B cell (primary cell): ENCODE results near the gene SH3GL3. TPM values are rescaled to one million over a fixed set of nuclear protein-coding genes. Genes with fewer than 3 reads are reported as not detected.

Experiments used
- ATAC-seq: fragments of 200-7000 bp; cut with Tn5 transposase; one replicate; pipeline ENCODE4 v1.10.0; 2021; ENCODE audit warnings: low read depth, mild to moderate bottlenecking, moderate number of reproducible peaks, moderate library complexity
- CTCF ChIA-PET: fragments of 350-600 bp; sonication (Branson Sonifier 250); formaldehyde crosslinking; loops from one replicate; lab custom pipeline; 2021; ENCODE audit warnings: antibody characterized with exemption, inconsistent platforms; lab: Charles Lee
- POLR2A ChIA-PET: fragments of 350-600 bp; sonication (Branson Sonifier 250); formaldehyde crosslinking; loops from one replicate; lab custom pipeline; 2021; ENCODE audit warnings: antibody characterized with exemption; lab: Charles Lee
- DNase-seq: peaks from one replicate; pipeline ENCODE4 v3.0.0; 2013
- H2AFZ ChIP-seq: 2 replicates; pipeline ENCODE4 v1.6.1; 2012; ENCODE audit warnings: mild to moderate bottlenecking, low read depth, low read length; ENCODE audit not compliant: insufficient read depth, poor library complexity, severe bottlenecking
- H3K27ac ChIP-seq, 2 donors: 1 replicate in 1 of 2; 2 replicates in 1 of 2; pipeline ENCODE4 v1.5.1; 2012 to 2013; ENCODE audit warnings: low read length in 2 of 2, mild to moderate bottlenecking in 2 of 2, moderate library complexity in 1 of 2
- H3K27me3 ChIP-seq, 4 experiments: fragments of 200-600 bp in 1 of 4; sonication (generic) in 1 of 4; replicated peaks in 1 of 4; 1 replicate in 2 of 4; 2 replicates in 2 of 4; pipeline versions ENCODE4 v1.6.1 to v1.7.0; 2013 to 2016; ENCODE audit warnings: low read length in 3 of 4, mild to moderate bottlenecking in 2 of 4, mixed read lengths in 1 of 4, moderate library complexity in 1 of 4; ENCODE audit not compliant: insufficient read depth in 4 of 4, control insufficient read depth in 3 of 4; ENCODE audit errors: control extremely low read depth in 1 of 4
- H3K36me3 ChIP-seq, 2 experiments: replicated peaks in 1 of 2; 1 replicate in 1 of 2; 2 replicates in 1 of 2; pipeline versions ENCODE4 v1.6.1 to v1.7.1; 2013; ENCODE audit warnings: low read length in 1 of 2; ENCODE audit not compliant: insufficient read depth in 2 of 2, control insufficient read depth in 1 of 2; ENCODE audit errors: control extremely low read depth in 1 of 2, extremely low read depth in 1 of 2
- H3K4me1 ChIP-seq, 2 donors: fragments of 200-600 bp in 1 of 2; sonication (generic) in 1 of 2; 1 replicate in 1 of 2; 2 replicates in 1 of 2; pipeline versions ENCODE4 v1.5.1 to v1.6.1; 2013 to 2017; ENCODE audit warnings: low read length in 2 of 2; ENCODE audit not compliant: control insufficient read depth in 2 of 2, insufficient read depth in 2 of 2
- H3K4me2 ChIP-seq: replicated peaks from 2 replicates; pipeline ENCODE3; 2012; ENCODE audit warnings: mild to moderate bottlenecking, low read depth, low read length; ENCODE audit not compliant: poor library complexity, severe bottlenecking
- H3K4me3 ChIP-seq, 5 experiments: fragments of 200-600 bp in 1 of 5; sonication (generic) in 1 of 5; 1 replicate in 3 of 5; 2 replicates in 2 of 5; pipeline versions ENCODE4 v1.5.1 to v1.7.0; 2011 to 2016; ENCODE audit warnings: low read length in 4 of 5, mild to moderate bottlenecking in 4 of 5, low read depth in 2 of 5, control low read depth in 1 of 5, moderate library complexity in 1 of 5; ENCODE audit not compliant: insufficient read depth in 1 of 5; ENCODE audit errors: control extremely low read depth in 1 of 5, extremely low read depth in 1 of 5
- H3K79me2 ChIP-seq: fragments of 200-600 bp; sonication (generic); one replicate; pipeline ENCODE4 v1.6.0; 2016; ENCODE audit warnings: low read length; ENCODE audit not compliant: control insufficient read depth, insufficient read depth
- H3K9ac ChIP-seq: fragments of 200-600 bp; sonication (generic); 2 replicates; pipeline ENCODE4 v1.6.1; 2017; ENCODE audit warnings: mild to moderate bottlenecking, low read length, moderate library complexity
- H3K9me3 ChIP-seq, 3 donors: one replicate each; pipeline versions ENCODE4 v1.6.1 to v1.7.1; 2013; ENCODE audit warnings: low read length in 2 of 3; ENCODE audit not compliant: control insufficient read depth in 2 of 3, insufficient read depth in 1 of 3; ENCODE audit errors: control extremely low read depth in 1 of 3
- H4K20me1 ChIP-seq: 2 replicates; pipeline ENCODE4 v1.6.0; 2012; ENCODE audit warnings: mild to moderate bottlenecking, low read length; ENCODE audit not compliant: insufficient read depth, control insufficient read depth, poor library complexity, severe bottlenecking
- H3K27ac Mint-ChIP-seq: one replicate; pipeline ENCODE4 v1.8.0; 2021; ENCODE audit warnings: mixed read lengths
- H3K27me3 Mint-ChIP-seq: one replicate; pipeline ENCODE4 v1.8.0; 2021; ENCODE audit warnings: mixed read lengths
- H3K4me1 Mint-ChIP-seq: one replicate; pipeline ENCODE4 v1.8.0; 2021; ENCODE audit warnings: mixed read lengths
- H3K4me3 Mint-ChIP-seq: one replicate; pipeline ENCODE4 v1.8.0; 2021; ENCODE audit warnings: mixed read lengths
- H3K9me3 Mint-ChIP-seq: one replicate; pipeline ENCODE4 v1.8.0; 2022; ENCODE audit warnings: mixed read lengths; ENCODE audit not compliant: insufficient read depth
- EZH2 ChIP-seq: IDR thresholded peaks from 2 replicates; pipeline ENCODE4 v1.6.1; 2012; ENCODE audit warnings: borderline replicate concordance, low read depth, mild to moderate bottlenecking, moderate library complexity, low read length; ENCODE audit not compliant: insufficient read depth, poor library complexity, severe bottlenecking
- WGBS: methylation state at CpG from one replicate; pipeline ENCODE4 v1.1.5; 2013; ENCODE audit warnings: missing lambda C conversion rate; ENCODE audit not compliant: insufficient coverage; 5-methylcytosine and 5-hydroxymethylcytosine counted together
- intact Hi-C: fragments of 100-400 bp; cut with micrococcal nuclease; formaldehyde crosslinking; loops from one replicate; pipeline ENCODE4 v1.10.0; 2022
- polyA plus RNA-seq: library from polyadenylated mRNA; depleted of rRNA; stranded (reverse); fragments of >200 nt; gene quantifications from 2 replicates; pipeline ENCODE4 v1.2.3, GENCODE V29; 2012
- total RNA-seq, 2 donors: library from RNA; stranded (reverse); fragments of 120-200 nt in 1 of 2; gene quantifications; 1 replicate in 1 of 2; 2 replicates in 1 of 2; pipeline versions ENCODE4 v1.2.3 to v1.2.4, GENCODE V29; 2013 to 2022
- TF ChIP-seq, protein P1 (sequence below): fragments of 200-600 bp; IDR thresholded peaks from one replicate; pipeline ENCODE4 v1.8.0; 2022; ENCODE audit warnings: antibody characterized with exemption, mild to moderate bottlenecking

Gene SH3GL3
- total and polyA plus RNA-seq, 2 donors (not counting 1 experiment from before 2014, with no cell fraction given): not detected

DNA sequence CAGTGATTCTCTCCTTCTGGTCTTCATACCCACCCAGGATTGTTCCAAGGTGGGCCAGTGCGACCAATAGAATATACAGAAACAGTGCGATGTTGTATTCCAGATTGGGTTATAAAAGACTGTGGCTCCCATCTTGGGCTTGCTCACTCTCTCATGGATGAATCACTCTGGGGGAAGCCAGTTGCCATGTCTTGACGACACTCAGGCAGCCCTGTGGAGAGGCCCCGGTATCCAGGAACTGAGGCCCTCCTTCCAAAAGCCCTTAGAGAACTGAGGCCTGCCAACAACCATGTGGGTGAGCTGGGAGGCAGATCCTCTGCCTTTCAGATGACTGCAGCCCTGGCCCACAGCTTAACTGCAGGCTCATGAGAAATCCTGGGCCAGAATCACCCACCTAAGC, 57.2 kb downstream of the SH3GL3 start:
- ATAC-seq (no peak), DNase-seq (no peak)
- H3K4me1 ChIP-seq: no peaks in the 10 kb centered on the region
- Mint-ChIP-seq H3K4me1 (no peaks in the 10 kb centered on the region), H3K27me3 (peaks cover 3% of the 10 kb centered on the region), H3K9me3 (peaks cover 3% of the 10 kb centered on the region), H3K27ac (no peak overlapping the region), H3K4me3 (no peak overlapping the region)
- CTCF ChIA-PET: no interaction called here
- POLR2A ChIA-PET: no interaction called here
- H3K36me3 ChIP-seq: no peaks in the 10 kb centered on the region
- no peak overlapping the region for H2AFZ ChIP-seq
- no peak overlapping the region for H3K4me3 ChIP-seq
- no peak overlapping the region for H3K9ac ChIP-seq
- H3K9me3 ChIP-seq: peaks cover 0 to 4% (median 0%) of the 10 kb centered on the region in 3 donors
- TF ChIP-seq, protein P1, sequence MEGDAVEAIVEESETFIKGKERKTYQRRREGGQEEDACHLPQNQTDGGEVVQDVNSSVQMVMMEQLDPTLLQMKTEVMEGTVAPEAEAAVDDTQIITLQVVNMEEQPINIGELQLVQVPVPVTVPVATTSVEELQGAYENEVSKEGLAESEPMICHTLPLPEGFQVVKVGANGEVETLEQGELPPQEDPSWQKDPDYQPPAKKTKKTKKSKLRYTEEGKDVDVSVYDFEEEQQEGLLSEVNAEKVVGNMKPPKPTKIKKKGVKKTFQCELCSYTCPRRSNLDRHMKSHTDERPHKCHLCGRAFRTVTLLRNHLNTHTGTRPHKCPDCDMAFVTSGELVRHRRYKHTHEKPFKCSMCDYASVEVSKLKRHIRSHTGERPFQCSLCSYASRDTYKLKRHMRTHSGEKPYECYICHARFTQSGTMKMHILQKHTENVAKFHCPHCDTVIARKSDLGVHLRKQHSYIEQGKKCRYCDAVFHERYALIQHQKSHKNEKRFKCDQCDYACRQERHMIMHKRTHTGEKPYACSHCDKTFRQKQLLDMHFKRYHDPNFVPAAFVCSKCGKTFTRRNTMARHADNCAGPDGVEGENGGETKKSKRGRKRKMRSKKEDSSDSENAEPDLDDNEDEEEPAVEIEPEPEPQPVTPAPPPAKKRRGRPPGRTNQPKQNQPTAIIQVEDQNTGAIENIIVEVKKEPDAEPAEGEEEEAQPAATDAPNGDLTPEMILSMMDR: no peak
- no peak for TF ChIP-seq EZH2
- no peak overlapping the region for H3K4me2 ChIP-seq
- no peaks in the 10 kb centered on the region for H4K20me1 ChIP-seq
- no peaks in the 10 kb centered on the region for H3K79me2 ChIP-seq
- no peak overlapping the region for H3K27ac ChIP-seq
- no peaks in the 10 kb centered on the region for H3K27me3 ChIP-seq
- intact Hi-C loops: no loop called here
- WGBS: 93% methylated on average over 2 of the region's 4 CpGs

DNA sequence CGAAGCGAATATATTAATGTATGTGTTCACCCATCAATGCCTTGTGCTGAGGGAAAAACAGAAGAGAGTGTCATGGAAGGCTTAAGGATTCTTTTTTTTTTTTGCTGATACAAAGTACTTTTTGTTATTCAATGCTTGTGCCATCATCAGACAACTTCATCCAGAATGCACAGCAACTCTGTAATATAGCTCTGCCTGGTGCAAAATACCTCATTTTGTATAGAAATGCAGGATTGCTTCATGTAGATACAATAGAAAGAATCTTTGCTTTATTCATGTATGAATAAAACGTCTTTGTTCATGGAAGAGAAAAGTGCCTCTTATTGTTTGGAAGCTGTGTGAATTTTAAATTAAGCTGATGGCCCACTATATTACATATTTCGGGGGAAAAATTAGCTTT, 62.9 kb downstream of the SH3GL3 start:
- H3K79me2 ChIP-seq: no peaks in the 10 kb centered on the region
- H2AFZ ChIP-seq: no peak overlapping the region
- Mint-ChIP-seq H3K4me1 (no peaks in the 10 kb centered on the region), H3K27ac (no peak overlapping the region), H3K27me3 (peaks cover 10% of the 10 kb centered on the region), H3K4me3 (no peak overlapping the region), H3K9me3 (no peaks in the 10 kb centered on the region)
- no peaks in the 10 kb centered on the region for H3K9me3 ChIP-seq
- H3K4me2 ChIP-seq: no peak overlapping the region
- 67% methylated on average over 1 of the region's 4 CpGs for WGBS
- no peaks in the 10 kb centered on the region for H3K4me1 ChIP-seq
- TF ChIP-seq EZH2: no peak
- TF ChIP-seq, protein P1: no peak
- intact Hi-C loops: no loop called here
- no peaks in the 10 kb centered on the region for H3K27me3 ChIP-seq
- ChIA-PET POLR2A (no interaction called here), CTCF (no interaction called here)
- ATAC-seq (no peak), DNase-seq (no peak)
- H3K36me3 ChIP-seq: no peaks in the 10 kb centered on the region
- no peak overlapping the region for H3K9ac ChIP-seq
- no peak overlapping the region for H3K27ac ChIP-seq
- no peaks in the 10 kb centered on the region for H4K20me1 ChIP-seq
- H3K4me3 ChIP-seq: no peak overlapping the region
